Renal cortex interstitium (tissue), 11 donors: ENCODE data around the gene PHF14. TPM values are rescaled to one million over a fixed set of nuclear protein-coding genes. Genes with fewer than 3 reads are reported as not detected.

Source experiments
- DNase-seq, 11 donors: peaks; one replicate each; pipeline ENCODE4 v3.0.0-alpha.2; 2013; ENCODE audit warnings: low read depth in 9 of 11, low spot score in 4 of 11; ENCODE audit errors: extremely low read depth in 1 of 11
- polyA plus RNA-seq, 3 donors: library from polyadenylated mRNA; unstranded; fragments of 120-200 nt; gene quantifications; one replicate each; pipeline ENCODE4 v1.2.1, GENCODE V29; 2013; ENCODE audit not compliant: insufficient read length in 3 of 3

Gene PHF14
- polyA plus RNA-seq, 3 donors: 59.0 to 83.5 (median 72.4) TPM

DNA sequence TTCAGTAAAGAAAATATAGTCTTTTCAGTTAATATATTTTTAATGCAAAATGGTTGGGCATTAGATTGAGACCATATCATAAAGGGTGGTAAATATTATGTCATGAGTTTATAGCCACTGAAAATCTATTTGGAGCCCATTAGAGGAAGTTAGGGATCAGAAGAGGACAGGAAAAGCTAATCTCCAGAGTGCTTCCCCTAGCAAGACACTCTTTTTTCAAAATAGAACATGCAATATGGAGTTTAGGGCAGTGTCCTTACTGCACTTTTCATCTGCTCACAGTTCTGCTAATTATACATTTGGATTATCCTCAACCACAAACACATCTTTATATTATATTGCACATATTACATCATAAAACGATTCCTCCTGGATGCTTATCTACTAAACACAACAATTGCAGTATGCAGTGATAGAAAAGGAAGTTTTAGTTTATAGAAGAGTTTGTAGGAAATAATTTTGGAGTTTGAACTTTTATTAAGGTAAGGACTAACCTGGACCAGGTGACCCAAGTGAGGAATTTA is 159.8 kb downstream of the PHF14 start:
- no peak for DNase-seq

DNA sequence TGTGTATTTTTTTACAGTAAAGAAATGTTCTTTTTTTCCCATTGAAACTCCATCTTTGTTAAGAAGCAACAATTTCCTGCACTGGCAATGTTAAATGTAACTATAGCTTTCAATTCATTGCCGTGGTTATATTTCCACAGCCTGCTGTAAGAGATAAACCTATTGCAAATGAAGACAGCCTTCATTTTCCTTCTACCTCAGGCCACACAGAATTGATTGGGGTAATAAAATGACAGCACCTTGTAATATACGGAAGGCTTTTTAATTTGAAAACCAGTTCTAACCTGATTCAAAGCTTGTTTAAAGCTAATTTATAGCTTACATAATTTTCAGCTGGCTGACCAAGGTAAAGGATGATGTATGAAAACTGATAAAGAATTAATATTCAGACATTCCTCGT is 161.9 kb downstream of the PHF14 start:
- no peak for DNase-seq

DNA sequence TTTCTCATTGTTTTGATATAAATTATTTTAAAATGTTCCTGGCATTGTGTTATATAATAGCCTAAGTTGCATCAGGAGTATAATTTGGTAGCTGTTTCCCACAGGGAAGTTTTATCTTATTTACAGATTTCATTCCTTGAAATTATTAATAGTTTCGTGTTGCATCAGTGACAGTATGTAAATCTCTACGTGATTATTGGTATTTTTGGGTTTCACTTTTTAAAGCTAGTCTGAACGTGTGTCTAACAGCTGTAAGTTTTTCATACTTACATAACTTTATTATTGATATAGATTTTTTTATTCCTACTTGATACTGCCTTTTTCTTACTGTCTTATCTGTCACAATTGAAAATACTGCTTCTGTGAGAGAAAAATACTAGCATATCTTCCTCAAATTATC is 167.9 kb downstream of the PHF14 start:
- DNase-seq: no peak

DNA sequence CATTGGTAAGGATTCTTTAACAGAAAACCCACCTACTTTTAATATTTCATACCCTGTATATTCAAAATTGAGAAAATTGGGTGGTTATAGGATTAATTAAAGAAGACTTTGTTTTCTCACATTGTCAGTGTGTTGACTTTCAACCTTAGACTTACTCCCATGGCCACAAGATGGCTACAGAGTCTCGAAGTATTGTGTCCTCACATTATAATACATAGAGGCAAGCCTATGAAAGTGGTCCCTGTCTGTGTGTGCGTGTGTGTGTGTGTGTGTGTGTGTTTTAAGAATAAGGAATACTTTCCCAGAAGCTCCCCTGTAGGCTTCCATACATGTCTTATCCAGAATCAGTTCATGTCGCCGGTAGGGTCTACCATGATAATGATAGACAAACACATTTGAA is 180.0 kb downstream of the PHF14 start:
- no peak for DNase-seq

DNA sequence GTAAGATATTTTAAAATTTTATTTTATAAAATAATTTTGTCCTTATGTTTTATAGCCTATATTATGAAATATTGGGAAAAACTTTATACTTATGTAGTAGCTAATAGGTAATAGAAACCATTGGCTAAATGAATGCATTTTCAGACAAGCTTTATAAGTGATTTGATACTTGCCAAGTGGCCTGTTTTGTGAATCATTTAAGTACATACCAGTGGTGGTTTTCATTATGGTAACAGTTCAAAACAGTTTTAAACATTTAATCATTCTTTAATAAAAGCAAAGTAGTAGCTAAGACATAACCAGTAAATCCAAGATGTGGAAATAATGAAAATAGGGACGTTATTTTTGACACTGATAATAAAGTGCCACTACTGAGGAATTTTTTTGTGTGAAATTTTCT is 182.2 kb downstream of the PHF14 start:
- DNase-seq: no peak

DNA sequence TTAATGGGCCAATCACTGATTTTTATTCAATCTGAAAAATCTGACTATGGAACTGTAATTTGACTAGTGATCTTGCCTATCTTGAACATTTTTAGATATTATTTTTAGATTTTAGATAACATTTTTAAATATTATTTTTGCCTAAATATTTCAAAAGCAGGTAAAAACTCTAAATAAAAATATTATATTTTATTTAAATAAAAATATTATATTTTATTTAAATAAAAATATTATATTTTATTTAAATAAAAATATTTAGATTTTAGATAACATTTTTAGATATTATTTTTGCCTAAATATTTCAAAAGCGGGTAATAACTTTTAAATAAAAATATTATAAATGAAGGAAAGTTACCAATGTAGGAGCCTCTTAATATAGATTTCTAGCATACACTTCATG is 187.8 kb downstream of the PHF14 start:
- no peak for DNase-seq

DNA sequence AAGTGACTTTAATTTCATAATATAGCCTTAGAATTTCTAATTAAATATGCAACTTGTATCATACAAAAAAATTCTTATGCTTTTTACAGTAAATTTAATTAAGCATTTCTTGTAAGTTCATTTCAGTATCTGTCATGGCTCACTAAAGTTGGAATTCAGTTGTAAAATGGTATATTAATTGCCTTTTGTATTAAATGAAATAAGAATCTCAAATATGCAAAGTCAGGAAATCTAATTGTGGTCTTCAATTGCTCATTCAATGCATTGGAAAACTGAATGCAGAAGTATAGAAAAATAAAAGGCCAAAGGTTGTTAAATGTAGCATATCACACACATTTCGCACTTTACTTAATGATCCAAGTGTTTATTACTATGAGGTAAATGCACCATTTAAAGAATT is 189.5 kb downstream of the PHF14 start:
- no peak for DNase-seq

DNA sequence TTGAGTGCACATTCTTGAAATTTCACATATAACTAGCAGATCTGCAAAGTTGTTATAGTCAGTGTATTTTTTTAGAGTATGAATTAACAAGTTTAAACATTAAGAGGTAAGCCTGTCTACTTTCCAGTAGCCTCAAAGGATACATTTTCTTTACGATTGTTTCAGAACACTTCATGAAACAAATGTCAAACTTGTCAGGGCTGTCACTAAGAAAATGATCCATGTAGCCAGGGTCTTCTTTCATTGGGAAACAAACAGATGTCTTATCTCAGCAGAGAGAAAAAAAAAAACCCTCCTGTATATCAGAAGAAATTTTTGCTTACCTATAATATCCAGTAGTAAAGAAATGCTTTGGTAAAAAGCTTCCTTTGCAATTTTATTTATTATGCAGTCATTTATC is 192.4 kb downstream of the PHF14 start:
- DNase-seq: no peak

DNA sequence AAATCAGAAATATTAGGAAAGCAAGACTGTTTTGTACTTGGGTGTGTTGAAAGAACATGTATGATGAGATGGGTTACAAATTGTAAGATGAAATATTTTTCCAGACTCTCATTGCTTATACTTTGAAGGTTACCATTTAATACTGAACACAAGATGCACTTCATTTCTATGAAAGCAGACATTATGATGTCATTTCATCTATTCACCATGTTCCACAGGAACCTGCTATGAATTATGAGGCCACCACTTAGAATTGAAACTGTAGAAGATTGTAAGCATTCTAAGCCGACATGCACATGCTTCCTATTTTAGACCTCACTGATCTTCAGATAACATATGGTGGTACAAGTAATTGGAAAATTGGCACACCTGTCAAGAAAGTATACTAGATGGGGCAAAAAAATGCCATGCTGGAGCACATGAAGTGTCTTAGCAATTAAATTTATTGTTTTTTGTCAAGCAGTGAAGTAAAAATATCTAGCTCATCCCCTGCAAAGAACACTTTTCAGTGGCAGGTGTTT is 195.0 kb downstream of the PHF14 start:
- no peak for DNase-seq

DNA sequence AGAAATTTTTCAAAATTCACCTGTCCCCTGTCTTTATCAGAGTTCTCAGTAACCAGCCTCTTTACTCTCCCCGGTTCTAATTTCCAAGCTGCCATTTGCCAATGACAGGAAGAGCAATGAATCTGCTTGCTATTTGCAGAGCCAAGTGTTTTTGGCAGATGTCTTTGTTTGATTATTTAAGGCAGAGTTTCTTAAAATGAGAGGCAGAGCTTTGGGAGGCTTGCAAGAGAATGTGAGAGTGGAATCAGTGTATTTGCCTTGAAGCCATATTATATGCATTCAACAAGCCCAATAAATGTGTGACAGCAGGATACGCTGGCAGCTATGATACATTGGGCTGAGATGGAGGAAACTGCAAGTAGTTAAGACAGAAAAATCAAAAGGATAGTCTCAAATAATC is 196.5 kb downstream of the PHF14 start:
- no peak for DNase-seq

DNA sequence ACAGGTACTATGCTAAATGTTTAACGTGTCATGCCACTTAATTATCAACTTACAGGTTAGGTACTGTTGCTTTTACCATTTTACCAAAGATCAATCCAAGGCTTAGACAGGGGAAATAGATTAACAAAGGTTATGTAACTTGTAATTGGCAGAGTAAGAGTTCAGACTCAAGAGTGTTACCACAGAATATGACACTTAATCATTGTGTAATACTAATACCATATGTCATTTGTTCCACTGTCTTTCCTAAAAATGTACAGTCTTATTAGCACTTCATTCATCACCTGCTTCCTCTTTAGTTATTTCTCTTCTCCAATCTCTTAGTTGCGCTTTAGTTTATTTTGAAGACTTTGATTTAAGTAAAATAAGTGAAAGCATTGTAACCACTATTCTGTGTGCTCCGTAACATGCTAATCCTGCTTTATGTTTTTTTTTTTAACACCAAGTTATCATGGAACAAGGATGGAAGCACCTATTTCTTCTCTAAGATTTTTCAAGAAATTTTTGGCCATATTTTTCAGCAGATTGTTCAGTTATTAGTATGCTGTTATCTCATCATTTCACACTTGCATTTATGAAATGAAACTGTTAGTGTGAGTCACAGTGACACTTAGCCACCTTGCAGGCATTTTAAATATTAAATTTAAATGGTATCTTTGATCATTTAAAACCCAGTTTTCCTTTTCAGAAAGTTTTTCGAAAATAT is 197.3 kb downstream of the PHF14 start:
- DNase-seq: no peak

DNA sequence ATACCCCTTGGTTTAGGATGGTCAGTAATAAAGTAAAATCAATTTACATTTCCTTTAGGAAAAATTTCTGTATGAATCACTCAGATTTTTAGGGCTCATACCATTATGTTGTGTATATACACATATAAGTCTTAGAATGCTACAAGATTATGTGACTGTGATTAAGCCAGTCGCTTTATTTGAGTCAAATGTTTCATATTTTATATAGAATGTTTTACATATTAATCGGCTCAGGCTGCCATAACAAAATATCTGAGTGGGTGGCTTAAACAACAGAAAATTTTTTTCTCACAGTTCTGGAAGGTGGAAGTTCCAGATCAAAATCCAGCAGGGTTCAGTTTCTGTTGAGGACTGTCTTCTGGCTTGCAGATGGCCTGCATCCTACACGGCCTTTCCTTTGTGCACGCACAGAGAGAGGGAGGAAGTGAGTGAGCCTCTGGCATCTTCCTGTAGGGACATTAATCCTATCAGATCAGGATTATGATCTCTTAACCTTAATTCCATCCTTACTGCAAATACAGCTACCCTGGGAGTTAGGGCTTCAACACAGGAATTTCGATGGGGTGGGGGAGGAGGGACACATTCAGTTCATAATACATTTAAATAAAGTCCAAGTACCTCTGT is 198.0 kb downstream of the PHF14 start:
- no peak for DNase-seq

DNA sequence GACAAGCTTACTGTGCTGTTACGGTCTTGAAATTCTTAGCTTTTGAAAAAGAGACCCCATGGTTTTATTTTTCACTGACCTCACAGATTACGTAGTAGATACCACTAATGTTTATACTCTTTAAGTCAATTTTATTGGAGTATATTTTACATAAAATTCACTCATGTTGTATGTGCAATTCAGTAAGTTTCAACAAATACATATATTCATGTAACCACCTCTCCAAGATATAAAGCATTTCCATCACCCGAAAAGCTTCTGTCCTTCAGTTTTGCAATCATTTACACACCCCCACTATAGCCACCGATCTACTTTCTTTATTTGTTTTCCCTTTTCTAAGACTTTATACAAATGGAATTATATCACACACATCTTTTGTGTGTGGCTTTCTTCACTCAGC is 199.2 kb downstream of the PHF14 start:
- no peak for DNase-seq

DNA sequence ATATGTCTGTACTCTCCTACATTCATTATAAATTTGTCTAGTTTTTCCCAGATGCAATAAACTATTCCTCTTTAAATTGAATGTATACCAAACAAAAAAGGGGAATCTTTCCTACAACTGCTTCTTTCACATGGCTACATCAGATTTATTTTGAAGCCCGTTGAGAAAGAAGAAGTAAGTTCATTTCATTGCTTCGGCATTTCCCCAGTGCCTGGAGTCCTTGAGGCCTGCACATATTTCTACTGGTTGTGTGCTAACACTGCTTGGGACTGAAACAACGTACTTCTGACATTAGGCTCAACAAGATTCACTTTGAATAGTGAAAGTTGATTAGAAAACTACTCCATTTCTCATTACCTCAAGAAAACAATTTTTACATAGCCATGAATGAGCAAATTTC is 201.7 kb downstream of the PHF14 start:
- DNase-seq: no peak

DNA sequence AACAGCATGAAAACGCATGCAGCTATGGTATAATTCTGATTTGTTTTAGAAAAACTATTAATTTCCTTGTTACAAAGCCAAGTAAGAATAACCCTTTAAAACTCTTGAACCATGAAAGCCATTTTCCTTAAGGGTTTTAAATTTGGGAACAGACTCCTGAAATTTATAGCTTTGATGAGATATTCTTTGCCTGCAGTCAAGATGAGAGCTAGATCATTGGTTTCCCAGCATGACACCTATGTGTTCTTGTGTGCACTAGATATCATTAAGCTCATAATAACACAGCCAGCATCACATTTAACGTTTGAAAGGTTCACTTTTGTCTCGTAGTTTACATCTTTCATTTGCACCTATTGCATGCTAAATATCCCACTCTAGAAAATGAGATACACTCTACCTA is 202.2 kb downstream of the PHF14 start:
- no peak for DNase-seq

DNA sequence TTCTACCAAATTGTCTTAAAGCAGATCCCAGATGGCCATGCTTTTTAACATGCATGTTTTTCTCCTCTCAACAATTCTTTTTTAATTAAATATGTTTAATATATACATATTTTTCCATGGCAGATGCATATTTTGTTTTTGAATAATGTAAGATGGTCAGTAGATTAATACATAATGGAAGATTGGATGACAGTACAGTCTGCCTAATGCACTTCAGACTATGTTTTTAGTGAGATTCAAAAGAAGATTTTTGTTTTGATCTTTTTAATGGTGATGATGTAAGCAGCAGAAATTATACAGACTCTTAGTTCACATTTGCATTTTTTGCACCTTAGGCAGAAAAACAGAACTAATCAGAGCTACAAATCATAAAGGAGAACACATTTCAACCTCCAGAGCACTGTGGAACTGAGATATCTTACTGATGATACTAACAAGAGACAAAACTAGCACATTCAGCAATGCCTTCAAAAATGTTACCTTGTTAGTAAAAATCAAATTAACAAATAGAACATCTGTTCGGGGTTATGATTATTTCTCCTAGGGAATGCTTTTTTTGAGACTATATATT is 203.4 kb downstream of the PHF14 start:
- no peak for DNase-seq

DNA sequence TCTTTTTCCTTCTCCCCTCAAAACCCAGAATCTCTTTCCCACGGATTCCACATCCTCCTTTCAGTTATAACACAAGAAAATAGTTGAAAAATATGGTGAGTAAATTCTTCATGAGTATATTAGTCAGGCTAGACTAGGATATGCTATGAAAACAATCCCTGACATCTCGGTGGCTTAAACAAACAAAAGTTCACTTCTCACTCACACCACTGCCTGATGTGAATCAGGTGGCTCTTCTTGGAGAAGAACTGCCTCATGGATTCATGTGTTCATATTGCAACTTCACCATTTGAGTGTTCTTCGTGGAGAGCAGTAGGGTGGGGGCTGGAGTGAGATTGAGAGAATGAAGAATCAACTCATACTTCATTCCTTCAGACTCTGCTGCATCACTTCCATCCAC is 204.1 kb downstream of the PHF14 start:
- no peak for DNase-seq

DNA sequence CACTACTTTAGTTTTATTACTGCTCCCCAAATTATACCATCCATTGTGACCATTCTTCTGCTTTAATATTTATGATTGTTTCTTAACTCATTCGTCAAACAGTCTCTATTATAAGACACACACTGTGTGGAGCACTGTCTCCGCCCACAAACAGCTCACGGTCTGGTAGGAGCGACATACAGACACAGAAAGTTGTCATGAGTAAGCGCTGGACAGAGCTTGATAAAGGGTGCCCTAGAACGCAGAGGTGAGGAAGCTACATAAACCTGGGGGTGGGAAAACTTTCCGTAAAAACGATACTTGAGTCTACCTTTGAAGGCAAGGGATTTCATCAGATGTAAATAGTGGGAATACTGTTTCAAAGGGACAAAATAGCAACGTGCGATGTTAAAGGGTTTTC is 207.9 kb downstream of the PHF14 start:
- DNase-seq: no peak

DNA sequence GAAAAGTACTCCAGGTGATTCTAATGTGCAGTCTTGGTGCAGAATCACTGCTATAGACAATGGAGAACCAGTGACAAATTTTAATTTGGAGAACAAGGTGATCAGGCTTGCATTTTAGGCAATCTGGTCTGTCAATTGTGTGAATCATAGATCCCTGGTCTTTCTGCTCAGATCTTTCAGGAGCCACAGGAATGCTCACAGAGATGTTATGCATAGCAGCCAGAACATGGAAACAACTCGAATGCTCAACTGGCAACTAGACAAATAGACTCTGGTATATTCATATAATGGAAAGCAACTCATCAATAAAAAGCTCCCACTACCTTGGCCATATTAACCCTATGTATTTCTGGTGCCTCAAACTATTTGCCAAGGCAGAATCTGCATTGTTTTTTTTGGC is 209.1 kb downstream of the PHF14 start:
- no peak for DNase-seq

DNA sequence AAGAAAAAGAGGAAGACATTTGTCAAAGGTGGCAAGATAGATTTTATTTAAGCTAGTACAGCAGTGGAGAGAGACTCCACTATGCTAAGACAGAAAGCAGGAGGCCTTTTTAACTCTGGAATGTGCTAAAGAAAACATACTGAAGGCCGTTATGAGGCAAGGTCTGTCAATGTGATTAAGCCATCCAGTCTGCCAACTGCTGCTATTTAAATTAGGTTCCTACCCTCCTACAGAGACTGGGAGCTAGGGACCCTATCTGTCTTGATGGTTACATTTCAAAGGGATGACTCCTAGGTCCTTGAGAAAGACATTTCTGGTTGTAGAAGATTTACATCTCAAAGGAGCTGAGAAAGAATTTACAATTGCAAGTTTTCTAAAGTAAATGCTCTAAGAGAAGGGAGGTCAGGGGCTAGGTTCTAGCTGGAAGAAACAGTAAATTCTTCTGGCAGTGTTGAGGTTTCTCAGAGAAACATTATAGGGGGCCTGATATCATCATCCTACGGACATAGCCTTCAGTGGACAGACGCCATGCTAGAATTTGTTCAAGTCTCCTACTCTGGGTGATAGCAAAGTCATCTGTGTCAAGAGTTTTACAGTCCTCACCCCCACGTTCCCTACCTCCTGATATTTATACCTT is 211.6 kb downstream of the PHF14 start:
- DNase-seq: no peak
